GM21515 (cell line): ENCODE results near the gene ACBD4.

Source experiments
- ATAC-seq: cut with Tn5 transposase; IDR thresholded peaks from one replicate; pipeline ENCODE4 v1.9.1; 2021; ENCODE audit not compliant: unreplicated experiment

The ACBD4 gene

GRCh38 chr17:45104029-45104428 is 31.5 kb upstream of the ACBD4 start:
- no peak for ATAC-seq

DNA sequence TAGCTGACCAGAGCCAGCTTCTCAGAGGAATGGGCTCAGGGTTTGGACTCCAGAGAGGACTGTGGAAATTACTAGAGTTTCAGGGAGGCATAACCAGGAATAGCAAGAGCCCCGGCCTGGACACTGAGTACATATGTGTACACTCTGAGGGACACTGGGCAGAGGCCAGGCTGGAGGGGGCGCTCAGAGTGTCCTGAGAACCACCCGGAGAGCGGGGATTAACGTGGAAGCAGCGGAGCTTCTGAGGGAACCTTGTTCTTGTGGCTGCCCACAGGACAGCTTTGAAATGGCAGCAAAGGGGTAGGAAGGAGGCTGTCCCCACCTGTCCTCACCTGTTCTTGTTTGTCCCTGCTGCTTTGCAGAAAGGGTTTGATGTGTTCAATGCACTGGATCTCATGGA is 31.0 kb upstream of the ACBD4 start:
- no peak for ATAC-seq

DNA sequence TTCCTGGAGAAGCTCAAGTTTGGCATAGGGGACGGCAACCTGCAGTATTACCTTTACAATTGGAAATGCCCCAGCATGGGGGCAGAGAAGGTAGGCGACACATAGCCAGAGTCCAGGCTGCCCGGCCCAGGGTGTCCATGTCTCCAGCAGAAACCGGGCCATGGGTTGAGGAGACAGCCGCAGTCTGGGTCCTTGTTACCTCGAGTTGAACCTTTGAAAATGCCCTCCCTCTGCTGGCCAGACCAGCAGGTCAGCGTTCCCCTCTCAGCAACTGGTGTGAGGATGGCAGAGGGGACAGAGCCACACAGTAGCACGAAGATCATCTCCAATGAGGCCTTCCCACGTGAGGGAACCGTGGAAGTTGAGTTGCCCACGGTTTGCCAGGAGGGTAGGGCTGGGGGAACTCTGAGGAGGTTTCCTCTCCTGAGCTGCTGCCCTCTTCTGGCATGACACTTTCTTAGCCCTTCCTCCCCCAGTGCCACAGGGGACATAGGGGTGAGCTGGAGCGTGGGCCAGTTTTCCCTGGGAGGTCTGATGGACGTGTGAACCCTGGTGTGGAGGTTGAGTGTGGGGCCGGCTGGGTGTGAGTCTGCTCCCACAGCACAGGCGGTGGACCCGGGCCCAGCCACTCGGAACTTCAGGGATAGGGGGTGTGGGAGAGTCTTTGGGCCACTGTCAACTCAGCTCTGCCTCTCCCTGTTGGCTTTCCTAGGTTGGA is 30.4 kb upstream of the ACBD4 start:
- ATAC-seq = no peak

GRCh38 chr17:45106096-45106495 is 29.4 kb upstream of the ACBD4 start:
- ATAC-seq = no peak

DNA sequence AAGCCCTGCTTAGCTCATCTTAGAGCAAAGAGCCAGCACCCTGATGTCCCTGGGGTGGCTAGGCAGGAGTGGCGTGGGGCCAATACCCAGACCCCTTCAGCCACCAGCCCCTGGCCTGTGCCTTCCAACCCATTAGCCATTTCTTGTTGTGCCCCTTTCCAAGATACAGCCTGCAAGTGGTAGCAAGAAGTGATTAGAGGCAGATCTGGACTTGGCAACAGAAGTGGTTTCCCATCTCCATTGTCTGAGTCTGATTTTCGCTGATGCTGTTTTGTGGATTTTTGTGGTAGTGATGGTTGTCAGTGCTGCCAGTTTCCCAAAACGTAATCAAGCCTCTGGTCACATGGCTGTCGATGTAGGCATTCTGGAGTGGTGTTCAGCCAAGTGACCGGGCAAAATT is 28.9 kb upstream of the ACBD4 start:
- ATAC-seq = no peak

GRCh38 chr17:45107293-45108010 is 28.0 kb upstream of the ACBD4 start:
- ATAC-seq = no peak

DNA sequence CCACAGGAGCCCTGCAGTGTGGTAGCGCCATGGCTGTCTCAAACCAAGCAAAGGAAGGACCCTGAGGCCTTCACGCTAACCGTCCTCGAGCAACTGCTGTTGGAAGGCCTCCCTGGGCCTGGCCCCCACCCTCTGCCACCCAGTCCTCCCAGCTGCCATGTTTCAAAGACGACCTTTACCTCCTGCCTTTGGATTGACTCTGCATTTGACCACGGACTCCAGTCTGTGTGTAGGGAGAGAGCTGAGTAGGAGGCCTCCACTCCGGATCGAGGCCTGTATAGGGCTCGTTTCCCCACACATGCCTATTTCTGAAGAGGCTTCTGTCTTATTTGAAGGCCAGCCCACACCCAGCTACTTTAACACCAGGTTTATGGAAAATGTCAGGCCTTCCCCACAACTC is 27.4 kb upstream of the ACBD4 start:
- ATAC-seq = no peak

DNA sequence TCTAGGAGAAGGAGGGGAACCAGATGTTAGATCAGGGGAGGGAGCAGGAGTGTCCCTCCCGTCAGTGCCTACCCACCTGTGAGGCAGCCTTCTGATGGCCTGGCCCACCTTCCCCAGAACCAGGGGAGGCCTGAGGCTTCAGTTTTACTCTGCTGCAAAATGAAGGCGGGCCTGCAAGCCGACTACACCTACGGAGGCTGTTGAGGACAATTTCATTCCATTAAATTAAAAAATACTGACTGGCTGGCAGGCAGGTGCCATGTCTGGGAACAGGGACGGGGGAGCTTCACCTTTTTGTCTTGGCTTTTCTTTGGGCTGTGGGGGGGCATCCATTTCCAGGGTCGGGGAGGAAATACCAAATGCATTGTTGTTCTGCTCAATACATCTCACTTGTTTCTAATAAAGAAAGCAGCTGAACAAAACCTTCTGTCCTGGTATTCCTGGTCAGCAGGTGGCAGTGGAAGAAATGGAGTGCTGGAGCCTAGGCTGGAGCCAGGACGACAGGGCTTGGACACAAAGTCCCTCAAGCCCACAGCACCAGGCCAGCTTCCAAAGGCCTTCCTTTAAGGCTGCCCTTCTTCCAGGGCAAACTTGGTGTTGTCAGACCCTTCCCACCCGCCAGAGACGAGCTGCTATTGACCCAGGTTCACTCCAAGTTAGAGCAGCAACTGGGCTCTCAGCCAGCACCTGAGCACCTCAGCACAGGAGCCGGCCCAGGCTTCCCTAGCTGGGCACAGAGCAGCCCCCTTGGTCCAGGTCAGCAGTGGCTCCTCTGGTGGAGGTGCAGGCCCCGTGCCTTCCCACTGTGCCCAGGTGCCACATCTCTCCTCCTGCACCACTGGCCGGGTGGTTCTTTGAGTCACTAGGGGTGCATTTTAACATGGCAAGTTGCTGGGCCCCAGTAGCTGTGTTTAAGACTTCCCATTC is 26.6 kb upstream of the ACBD4 start:
- no peak for ATAC-seq

DNA sequence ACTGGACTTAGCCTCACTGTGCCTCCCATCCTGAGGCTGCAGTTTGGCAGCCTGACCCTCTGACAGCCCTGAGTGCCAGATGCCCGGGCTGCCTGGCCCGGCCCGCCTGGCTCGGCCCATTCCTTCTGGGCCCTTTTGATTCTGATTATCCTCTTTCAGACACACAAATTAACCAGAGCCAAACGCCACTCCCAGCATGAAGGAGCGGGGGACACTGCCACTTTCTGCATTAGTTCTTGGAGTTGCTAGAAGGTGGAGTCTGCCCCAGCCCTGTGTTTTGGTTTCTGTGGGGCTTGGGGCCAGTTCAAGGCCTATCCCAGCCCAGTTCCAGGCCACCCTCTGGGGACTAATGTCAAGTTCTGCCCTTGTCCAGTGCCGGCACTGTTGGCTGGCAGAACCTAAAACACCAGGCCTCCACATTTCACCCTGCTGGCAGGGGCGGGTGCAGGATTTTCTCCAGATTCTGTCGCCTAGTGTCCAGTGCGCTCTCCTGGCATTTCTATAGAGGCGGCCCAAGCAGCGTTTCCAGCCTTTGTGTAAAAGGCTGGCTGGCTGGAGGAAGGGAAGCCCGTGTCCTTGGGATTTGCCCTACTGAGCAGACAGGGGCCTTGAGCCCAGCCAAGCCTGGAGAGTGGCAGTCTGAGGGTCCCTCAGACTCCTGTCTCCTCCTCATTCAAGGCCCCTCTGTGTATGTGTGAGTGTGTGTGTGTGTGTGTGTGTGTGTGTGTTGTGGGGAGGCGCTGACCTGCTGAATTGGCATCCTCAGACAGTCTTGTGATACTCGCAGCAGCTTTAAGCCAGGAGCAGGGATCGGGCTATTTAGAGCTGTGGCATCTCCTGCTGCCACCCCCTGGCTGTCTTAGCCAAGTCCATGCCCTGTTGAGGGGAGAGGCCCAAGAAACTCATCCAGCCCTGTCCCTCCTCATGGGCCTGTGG is 24.5 kb upstream of the ACBD4 start:
- no peak for ATAC-seq

GRCh38 chr17:45111850-45112249 is 23.6 kb upstream of the ACBD4 start:
- no peak for ATAC-seq

DNA sequence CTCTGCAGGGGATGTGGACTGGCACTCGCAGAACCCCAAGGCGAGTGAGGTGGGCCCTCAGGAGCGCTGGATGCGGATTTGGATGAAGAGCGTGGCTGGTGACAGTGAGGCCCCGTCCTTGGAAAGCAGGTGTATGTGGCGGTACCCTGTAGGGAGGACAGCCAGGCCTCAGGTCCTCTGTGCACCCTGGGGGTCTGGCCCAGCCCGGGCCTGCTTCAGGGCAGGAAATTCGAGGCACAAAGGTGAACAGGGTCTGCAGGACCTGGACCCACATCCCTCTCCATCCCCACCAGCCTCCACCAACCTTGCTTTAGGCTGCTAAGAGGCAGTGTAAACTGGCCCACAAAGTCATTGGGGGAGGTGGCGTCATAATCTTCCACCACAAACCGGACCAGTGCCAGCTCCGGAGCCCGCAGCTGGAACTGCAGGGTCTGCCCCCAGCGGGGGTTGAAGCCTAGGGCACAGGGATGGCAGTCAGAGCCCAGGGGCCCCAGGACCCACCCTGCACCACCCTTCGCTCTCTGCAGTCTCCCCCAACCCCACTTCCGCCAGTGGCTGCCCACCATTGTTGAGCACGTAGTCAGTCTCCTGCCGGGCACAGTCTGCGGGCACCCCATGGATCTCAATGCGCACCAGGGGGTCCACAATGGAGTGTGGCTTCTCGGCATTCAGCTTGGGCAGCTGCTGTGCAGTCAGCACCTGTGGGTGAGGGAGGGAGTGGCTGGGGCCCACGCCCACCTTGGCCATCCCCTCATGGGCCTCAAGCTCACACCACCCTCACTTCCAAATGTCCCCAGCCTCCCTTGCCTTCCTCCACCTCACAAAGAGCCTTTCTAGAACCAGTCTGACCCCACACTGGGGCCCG is 22.7 kb upstream of the ACBD4 start:
- ATAC-seq = no peak

DNA sequence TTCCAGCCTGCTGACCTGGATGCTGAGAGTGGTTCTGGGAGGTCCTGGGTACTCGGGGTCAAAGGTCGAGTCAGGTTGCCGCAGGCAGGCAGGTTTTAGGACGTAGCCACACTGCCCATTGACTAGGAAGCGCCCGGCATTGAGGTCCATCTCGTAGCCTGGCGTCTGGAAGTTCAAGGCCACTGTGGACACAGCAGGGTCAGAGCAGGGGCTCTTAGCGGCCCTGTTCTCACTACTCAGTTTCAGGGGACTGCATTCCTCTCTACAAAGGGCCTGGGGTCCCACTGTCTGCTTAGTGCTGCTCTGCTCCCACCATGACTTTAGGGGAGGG is 22.1 kb upstream of the ACBD4 start:
- no peak for ATAC-seq

DNA sequence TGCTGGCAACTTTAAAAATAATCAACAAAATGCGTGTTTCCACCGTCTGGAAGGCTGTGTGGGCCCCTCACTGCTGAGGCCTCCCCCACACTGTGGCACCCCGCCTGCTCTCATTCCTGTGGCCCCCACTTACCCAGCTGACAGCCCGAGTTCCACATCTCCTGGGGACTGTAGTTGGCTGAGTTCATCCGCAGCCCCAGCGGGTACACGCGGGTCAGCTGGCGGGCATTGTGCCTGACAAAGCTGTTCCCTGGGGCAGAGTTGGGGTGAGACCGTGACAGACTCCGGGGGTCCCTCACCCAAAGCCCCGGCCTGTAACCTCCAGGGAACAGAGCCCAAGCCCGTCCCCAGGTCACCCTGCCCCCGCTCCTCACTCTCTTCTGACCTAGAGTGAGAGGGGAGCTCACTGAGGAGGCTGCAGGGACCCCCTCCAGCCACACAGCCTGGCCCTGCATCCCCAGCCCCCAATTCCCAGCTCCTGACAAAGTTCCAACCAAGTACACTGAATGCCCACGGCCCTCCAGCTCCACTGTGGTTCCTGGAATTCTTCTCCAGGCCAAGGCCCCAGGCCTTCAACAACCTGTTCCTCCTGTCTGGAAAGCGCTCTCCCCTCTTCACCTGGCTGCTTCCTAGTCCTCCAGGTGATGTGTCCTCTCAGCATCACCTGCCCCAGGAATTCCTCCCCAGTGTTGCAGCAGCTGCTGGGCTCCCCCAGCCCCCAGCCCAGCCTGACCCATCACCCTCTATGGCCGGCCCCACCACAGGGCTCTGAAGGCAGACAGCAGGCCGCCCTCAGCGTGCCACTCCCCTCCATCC is 21.2 kb upstream of the ACBD4 start:
- no peak for ATAC-seq

GRCh38 chr17:45115015-45115625 is 20.4 kb upstream of the ACBD4 start:
- ATAC-seq = no peak

GRCh38 chr17:45115871-45116270 is 19.6 kb upstream of the ACBD4 start:
- ATAC-seq = no peak

GRCh38 chr17:45116434-45117016 is 19.0 kb upstream of the ACBD4 start:
- no peak for ATAC-seq

DNA sequence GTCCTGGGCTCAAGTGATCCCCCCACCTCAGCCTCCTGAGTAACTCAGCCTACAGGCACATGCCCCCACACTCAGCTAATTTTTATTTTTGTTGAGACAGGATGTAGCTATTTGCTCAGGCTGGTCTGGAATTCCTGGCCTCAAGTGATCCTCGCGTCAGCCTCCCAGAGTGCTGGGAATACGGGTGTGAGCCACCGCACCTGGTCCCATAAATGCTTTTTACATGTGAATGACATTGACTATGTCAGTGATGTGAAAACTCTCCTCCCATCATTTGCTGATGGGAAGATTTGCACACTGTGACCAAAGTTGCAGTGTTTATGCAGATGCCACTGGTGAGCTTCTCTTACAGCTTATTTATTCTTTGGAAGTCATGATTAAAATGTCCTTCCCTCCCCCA is 18.2 kb upstream of the ACBD4 start:
- no peak for ATAC-seq
